Activated naive CD4-positive, alpha-beta T cell (primary cell): ENCODE measurements around the gene SSTR3.
"Not testable (repeated sequence)": the region's sequence is repeated elsewhere in the genome, so short reads cannot be mapped to it uniquely, and the experiment has no call there.

Experiments
- DNase-seq, 4 experiments: peaks; one replicate each; lab custom pipeline; 2025; lab: John Stamatoyannopoulos, UW

SSTR3 gene

GRCh38 chr22:37212174-37212906, at the start of gene SSTR3:
Gene SSTR3, minus strand, starts transcription at chr22:37212477. Its CDS starts 4,674 bp downstream, at chr22:37207803.
- DNase-seq, result no peak

GRCh38 chr22:37260901-37261336, 48.6 kb upstream of the SSTR3 start:
- peak in 2 of 4 experiments; percentile 33 to 54 for DNase-seq

- no peak for DNase-seq
Observed at GRCh38 chr22:37260155-37260795, 48.0 kb upstream of the SSTR3 start.

GRCh38 chr22:37259540-37260029, 47.3 kb upstream of the SSTR3 start:
- no peak for DNase-seq

- no peak for DNase-seq
Observed at GRCh38 chr22:37258753-37259401, 46.6 kb upstream of the SSTR3 start.

GRCh38 chr22:37258005-37258752, 45.9 kb upstream of the SSTR3 start:
- DNase-seq, result no peak

GRCh38 chr22:37256075-37256726, 43.9 kb upstream of the SSTR3 start:
- no peak for DNase-seq

GRCh38 chr22:37255558-37256006, 43.3 kb upstream of the SSTR3 start:
- no peak for DNase-seq

- no peak for DNase-seq
Observed at GRCh38 chr22:37254867-37255233, 42.6 kb upstream of the SSTR3 start.

GRCh38 chr22:37254209-37254866, 42.1 kb upstream of the SSTR3 start:
- no peak for DNase-seq

GRCh38 chr22:37253126-37253660, 40.9 kb upstream of the SSTR3 start:
- DNase-seq, result no peak

GRCh38 chr22:37251836-37252235, 39.6 kb upstream of the SSTR3 start:
- not testable (repeated sequence) for DNase-seq

- DNase-seq, result no peak
Observed at GRCh38 chr22:37249986-37250385, 37.7 kb upstream of the SSTR3 start.

GRCh38 chr22:37248251-37248650, 36.0 kb upstream of the SSTR3 start:
- no peak for DNase-seq

- DNase-seq, result no peak
Observed at GRCh38 chr22:37245740-37246139, 33.5 kb upstream of the SSTR3 start.

- no peak for DNase-seq
Observed at GRCh38 chr22:37244922-37245722, 32.8 kb upstream of the SSTR3 start.

GRCh38 chr22:37244114-37244921, 32.0 kb upstream of the SSTR3 start, which contains the start of gene RAC2:
Gene RAC2, minus strand, starts transcription at chr22:37244269. Its CDS starts 121 bp downstream, at chr22:37244148.
- DNase-seq, result peak; percentile 47 to 84 (median 66)

GRCh38 chr22:37243402-37244113, 31.3 kb upstream of the SSTR3 start:
- DNase-seq, result no peak
